Measurements from ENCODE around the gene RPL12.

DNA sequence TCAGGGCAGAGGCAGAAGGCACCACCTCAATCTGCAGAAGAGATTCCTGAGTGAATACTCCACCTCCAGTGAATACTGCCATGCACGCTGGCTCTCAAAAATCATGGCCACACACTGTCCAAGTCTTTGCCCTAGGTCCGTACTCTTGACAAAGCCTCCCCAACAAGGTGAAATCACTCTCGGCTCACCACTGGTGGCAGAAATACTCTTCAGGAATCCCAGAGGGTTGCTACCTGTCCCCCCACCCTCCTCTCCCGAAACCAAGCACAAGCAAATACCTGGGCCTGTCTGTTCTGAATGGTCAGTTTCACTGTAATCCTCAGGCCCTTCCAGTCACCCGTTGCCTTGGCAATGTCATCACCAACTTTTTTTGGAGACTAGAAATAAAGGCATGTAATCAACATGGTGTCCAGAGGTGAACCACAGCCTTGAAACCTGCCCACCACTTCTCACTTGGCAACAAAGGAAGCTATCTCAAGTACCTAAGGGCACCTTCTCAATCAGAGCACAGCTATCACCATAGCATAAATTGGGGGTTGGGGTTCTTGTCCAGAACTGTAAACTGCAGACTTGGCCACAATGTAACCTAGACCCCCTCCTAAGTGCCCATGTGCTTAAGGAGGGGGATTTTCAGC is 1.8 kb downstream of the RPL12 start:
- TF ChIP-seq, protein P1, sequence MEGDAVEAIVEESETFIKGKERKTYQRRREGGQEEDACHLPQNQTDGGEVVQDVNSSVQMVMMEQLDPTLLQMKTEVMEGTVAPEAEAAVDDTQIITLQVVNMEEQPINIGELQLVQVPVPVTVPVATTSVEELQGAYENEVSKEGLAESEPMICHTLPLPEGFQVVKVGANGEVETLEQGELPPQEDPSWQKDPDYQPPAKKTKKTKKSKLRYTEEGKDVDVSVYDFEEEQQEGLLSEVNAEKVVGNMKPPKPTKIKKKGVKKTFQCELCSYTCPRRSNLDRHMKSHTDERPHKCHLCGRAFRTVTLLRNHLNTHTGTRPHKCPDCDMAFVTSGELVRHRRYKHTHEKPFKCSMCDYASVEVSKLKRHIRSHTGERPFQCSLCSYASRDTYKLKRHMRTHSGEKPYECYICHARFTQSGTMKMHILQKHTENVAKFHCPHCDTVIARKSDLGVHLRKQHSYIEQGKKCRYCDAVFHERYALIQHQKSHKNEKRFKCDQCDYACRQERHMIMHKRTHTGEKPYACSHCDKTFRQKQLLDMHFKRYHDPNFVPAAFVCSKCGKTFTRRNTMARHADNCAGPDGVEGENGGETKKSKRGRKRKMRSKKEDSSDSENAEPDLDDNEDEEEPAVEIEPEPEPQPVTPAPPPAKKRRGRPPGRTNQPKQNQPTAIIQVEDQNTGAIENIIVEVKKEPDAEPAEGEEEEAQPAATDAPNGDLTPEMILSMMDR (IDR thresholded peaks at IDR 0.05) = no peak
- TF ChIP-seq POLR2AphosphoS5 (IDR thresholded peaks at IDR 0.05) (no peak), POLR2A (IDR thresholded peaks at IDR 0.05) (no peak), EP300 (IDR thresholded peaks at IDR 0.05; ENCODE audit: low read depth) (no peak)
